Panc1 (cell line): Measurements from ENCODE around the gene RIC8B. TPM values are rescaled to one million over a fixed set of nuclear protein-coding genes. Genes with fewer than 3 reads are reported as not detected.

ENCODE experiments used
- ATAC-seq: fragments of 200-7000 bp; cut with Tn5 transposase; 2 replicates; pipeline ENCODE4 v1.9.1; 2020; ENCODE audit warnings: mild to moderate bottlenecking, moderate library complexity
- BruUV-seq: library from RNA; stranded (reverse); fragments of 400-500 nt; replicated peaks from 2 replicates; lab custom pipeline; 2021; lab: Mats Ljungman, UMichigan
- CTCF ChIA-PET: fragments of 300-600 bp; sonication (Branson Sonifier 250); formaldehyde crosslinking; loops from one replicate; lab custom pipeline; 2022; ENCODE audit warnings: antibody characterized with exemption; lab: Charles Lee
- POLR2A ChIA-PET: fragments of 300-600 bp; sonication (Branson Sonifier 250); formaldehyde crosslinking; loops from one replicate; lab custom pipeline; 2022; ENCODE audit warnings: antibody characterized with exemption; lab: Charles Lee
- DNase-seq: peaks from one replicate; pipeline ENCODE4 v3.0.0-alpha.2; 2010; ENCODE audit warnings: low read depth, low spot score
- H3K27ac ChIP-seq: 2 replicates; pipeline ENCODE4 v1.5.1; 2011; ENCODE audit warnings: mild to moderate bottlenecking, low read length, inconsistent platforms
- H3K27me3 ChIP-seq: fragments of 200-500 bp; sonication (Bioruptor generic); 2 replicates; pipeline ENCODE4 v1.6.0; 2014; ENCODE audit warnings: low read length, inconsistent platforms; ENCODE audit not compliant: control insufficient read depth, insufficient read depth
- H3K36me3 ChIP-seq: fragments of 200-500 bp; sonication (Bioruptor generic); 2 replicates; pipeline ENCODE4 v1.5.1; 2014; ENCODE audit warnings: inconsistent platforms, mild to moderate bottlenecking, low read length, moderate library complexity; ENCODE audit not compliant: control insufficient read depth, insufficient read depth
- H3K4me1 ChIP-seq: 2 replicates; pipeline ENCODE4 v1.5.1; 2011; ENCODE audit warnings: inconsistent platforms, mild to moderate bottlenecking, low read length, moderate library complexity; ENCODE audit not compliant: control insufficient read depth, insufficient read depth
- H3K4me3 ChIP-seq, 2 experiments: 2 replicates each; pipeline ENCODE4 v1.5.1; 2011 to 2012; ENCODE audit warnings: low read depth in 2 of 2, low read length in 2 of 2, mild to moderate bottlenecking in 2 of 2, inconsistent platforms in 1 of 2, moderate library complexity in 1 of 2
- H3K9me3 ChIP-seq: fragments of 200-500 bp; sonication (Bioruptor generic); 2 replicates; pipeline ENCODE4 v1.5.1; 2014; ENCODE audit warnings: low read depth, mild to moderate bottlenecking, inconsistent platforms, low read length, moderate library complexity; ENCODE audit not compliant: control insufficient read depth, insufficient read depth
- CTCF ChIP-seq: fragments of 450-650 bp; IDR thresholded peaks from 2 replicates; pipeline ENCODE4 v1.5.1; 2017; ENCODE audit warnings: mild to moderate bottlenecking
- POLR2AphosphoS5 ChIP-seq: IDR thresholded peaks from 2 replicates; pipeline ENCODE4 v1.6.1; 2012; ENCODE audit warnings: mild to moderate bottlenecking, low read depth, low read length, moderate library complexity
- REST ChIP-seq, 2 experiments: IDR thresholded peaks; 2 replicates each; pipeline ENCODE4 v1.6.1; 2011 to 2012; ENCODE audit warnings: low read depth in 2 of 2, control low read depth in 1 of 2, low read length in 1 of 2, mild to moderate bottlenecking in 1 of 2, moderate library complexity in 1 of 2; ENCODE audit not compliant: insufficient read depth in 1 of 2
- SIN3A ChIP-seq: IDR thresholded peaks from 2 replicates; pipeline ENCODE4 v1.6.1; 2012; ENCODE audit warnings: low read depth, mild to moderate bottlenecking, low read length, moderate library complexity, borderline replicate concordance; ENCODE audit not compliant: insufficient read depth
- TCF7L2 ChIP-seq: IDR thresholded peaks from 2 replicates; pipeline ENCODE4 v1.6.1; 2011; ENCODE audit warnings: mild to moderate bottlenecking, low read depth, low read length, inconsistent platforms
- in situ Hi-C: cut with HindIII; loops from 2 replicates; pipeline ENCODE4 v1.10.0; 2016; ENCODE audit warnings: low sequenced_read_pairs, low pct_unique_long_range_greater_than_20kb
- intact Hi-C: fragments of 100-400 bp; cut with micrococcal nuclease; formaldehyde crosslinking; loops from one replicate; pipeline ENCODE4 v1.10.0; 2022; ENCODE audit not compliant: unreplicated experiment
- total RNA-seq: library from RNA; stranded (reverse); gene quantifications from one replicate; pipeline ENCODE4 v1.2.1, GENCODE V29; 2021; ENCODE audit not compliant: unreplicated experiment

RIC8B gene
- total RNA-seq, 1 experiment from 2014 or later: 16.1 TPM

GRCh38 chr12:106733660-106734059 is 40.8 kb upstream of the RIC8B start:
- TF ChIP-seq POLR2AphosphoS5: no peak
- no peak for TF ChIP-seq SIN3A
- TF ChIP-seq CTCF: no peak
- TF ChIP-seq REST (IDR thresholded peaks at IDR 0.05; ENCODE audit: insufficient read depth in 1 of 2, low read depth in 2 of 2, low read length in 1 of 2): no peak
- TF ChIP-seq TCF7L2: no peak
- no peaks in the 10 kb centered on the region for H3K36me3 ChIP-seq
- intact Hi-C loops (no loop called here), in situ Hi-C loops (no loop called here)
- POLR2A ChIA-PET: no interaction called here
- peaks cover 9% of the 10 kb centered on the region; the same call in 1 of the 2 replicates for H3K27me3 ChIP-seq
- ATAC-seq (no peak), DNase-seq (no peak)
- H3K9me3 ChIP-seq: no peaks in the 10 kb centered on the region
- CTCF ChIA-PET: no interaction called here
- no peak overlapping the region for H3K4me3 ChIP-seq
- no peaks in the 10 kb centered on the region; the same call in 1 of the 2 replicates for H3K4me1 ChIP-seq
- H3K27ac ChIP-seq: no peak overlapping the region
- BruUV-seq: no TSS peak

- TF ChIP-seq SIN3A (no peak), CTCF (peak; percentile 32)
- ChIA-PET POLR2A (no interaction called here), CTCF (interaction anchor here (0.5 kb wide), 1 partner anchor 13 kb away, joined by 3 read pairs; no protein-coding TSS in a partner anchor)
- Histone ChIP-seq H3K4me3 (no peak overlapping the region), H3K9me3 (no peaks in the 10 kb centered on the region), H3K27me3 (peaks cover 16% of the 10 kb centered on the region; the same call in 1 of the 2 replicates), H3K4me1 (no peaks in the 10 kb centered on the region; the same call in 1 of the 2 replicates), H3K36me3 (no peaks in the 10 kb centered on the region), H3K27ac (no peak overlapping the region)
- in situ Hi-C loops: no loop called here
- intact Hi-C loops: no loop called here
- ATAC-seq (0 out of 2 replicates have a peak, but pooled peaks have one; percentile 65), DNase-seq (no peak)
- no TSS peak for BruUV-seq
Observed at GRCh38 chr12:106736051-106736957, 38.2 kb upstream of the RIC8B start.
